ENCODE results near the gene GREB1L.

- TF ChIP-seq CTCF (IDR thresholded peaks at IDR 0.05; ENCODE audit: extremely low read depth in 1 of 2, insufficient read depth in 1 of 2, low read depth in 1 of 2, low read length in 2 of 2): no peak
- TF ChIP-seq MAX (IDR thresholded peaks at IDR 0.05; ENCODE audit: insufficient read depth, insufficient read length): no peak
- TF ChIP-seq POLR2AphosphoS5 (IDR thresholded peaks at IDR 0.05; ENCODE audit: insufficient read depth, low read depth, low read length): no peak
- no peak for TF ChIP-seq POLR2A (IDR thresholded peaks at IDR 0.05; ENCODE audit: low read depth, low read length)
- TF ChIP-seq EZH2 (IDR thresholded peaks at IDR 0.05; ENCODE audit: borderline replicate concordance, low read depth, low read length, severe bottlenecking): no peak
- TF ChIP-seq GATA2 (IDR thresholded peaks at IDR 0.05; ENCODE audit: insufficient read depth, insufficient read length, low read depth, low read length): no peak
- TF ChIP-seq JUN (IDR thresholded peaks at IDR 0.05; ENCODE audit: borderline replicate concordance, insufficient read depth, insufficient read length, low read depth): no peak
- no peak for TF ChIP-seq FOS (IDR thresholded peaks at IDR 0.05; ENCODE audit: borderline replicate concordance, insufficient read depth, low read length)
Observed at GRCh38 chr18:21314724-21315123, 72.7 kb downstream of the GREB1L start.
